COLO668 (cell line): ENCODE data around the gene NEAT1.

ENCODE experiments used
- DNase-seq: peaks from one replicate; lab custom pipeline; 2025; ENCODE audit not compliant: unreplicated experiment; lab: John Stamatoyannopoulos, UW

The NEAT1 gene

DNA sequence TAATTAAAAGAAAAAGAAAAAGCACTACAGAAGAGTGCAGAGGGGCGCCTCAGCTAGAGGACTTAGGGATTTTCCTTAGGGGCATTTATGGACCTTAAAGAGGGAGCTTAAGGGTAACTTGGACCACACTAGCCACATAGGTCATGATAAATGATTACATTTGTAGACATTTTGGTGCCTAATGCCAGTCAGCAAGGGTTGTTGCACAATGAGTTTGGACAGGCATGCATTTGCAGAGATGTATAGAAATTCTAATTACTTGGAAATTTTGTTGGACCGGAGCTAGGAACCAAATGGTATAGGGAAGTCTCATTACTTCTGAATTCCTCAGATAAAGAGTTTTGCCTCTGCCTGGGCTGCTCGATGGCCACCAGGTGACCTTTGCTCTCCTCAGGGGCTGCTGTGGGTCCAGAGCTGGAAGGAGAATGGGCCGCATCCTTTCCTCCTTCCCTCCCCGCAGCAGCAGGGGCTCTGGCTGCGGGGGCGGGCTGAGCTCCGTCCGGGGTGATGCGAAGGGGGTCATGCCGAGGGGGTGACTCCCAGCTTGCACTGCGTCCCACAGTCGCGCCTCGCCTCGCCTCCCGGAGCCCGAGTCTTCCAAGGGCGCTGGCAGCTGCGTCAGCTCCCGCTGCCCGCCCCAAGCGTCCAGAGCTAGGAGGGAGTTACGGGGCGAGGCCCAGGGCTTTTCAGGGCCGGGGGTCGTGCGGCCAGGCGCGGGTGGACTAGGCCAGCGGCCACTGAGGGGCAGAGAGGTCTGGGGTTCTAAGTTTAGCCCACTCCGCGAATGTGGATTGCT lies 56.0 kb downstream of the NEAT1 start:
- DNase-seq, result peak; percentile 66

DNA sequence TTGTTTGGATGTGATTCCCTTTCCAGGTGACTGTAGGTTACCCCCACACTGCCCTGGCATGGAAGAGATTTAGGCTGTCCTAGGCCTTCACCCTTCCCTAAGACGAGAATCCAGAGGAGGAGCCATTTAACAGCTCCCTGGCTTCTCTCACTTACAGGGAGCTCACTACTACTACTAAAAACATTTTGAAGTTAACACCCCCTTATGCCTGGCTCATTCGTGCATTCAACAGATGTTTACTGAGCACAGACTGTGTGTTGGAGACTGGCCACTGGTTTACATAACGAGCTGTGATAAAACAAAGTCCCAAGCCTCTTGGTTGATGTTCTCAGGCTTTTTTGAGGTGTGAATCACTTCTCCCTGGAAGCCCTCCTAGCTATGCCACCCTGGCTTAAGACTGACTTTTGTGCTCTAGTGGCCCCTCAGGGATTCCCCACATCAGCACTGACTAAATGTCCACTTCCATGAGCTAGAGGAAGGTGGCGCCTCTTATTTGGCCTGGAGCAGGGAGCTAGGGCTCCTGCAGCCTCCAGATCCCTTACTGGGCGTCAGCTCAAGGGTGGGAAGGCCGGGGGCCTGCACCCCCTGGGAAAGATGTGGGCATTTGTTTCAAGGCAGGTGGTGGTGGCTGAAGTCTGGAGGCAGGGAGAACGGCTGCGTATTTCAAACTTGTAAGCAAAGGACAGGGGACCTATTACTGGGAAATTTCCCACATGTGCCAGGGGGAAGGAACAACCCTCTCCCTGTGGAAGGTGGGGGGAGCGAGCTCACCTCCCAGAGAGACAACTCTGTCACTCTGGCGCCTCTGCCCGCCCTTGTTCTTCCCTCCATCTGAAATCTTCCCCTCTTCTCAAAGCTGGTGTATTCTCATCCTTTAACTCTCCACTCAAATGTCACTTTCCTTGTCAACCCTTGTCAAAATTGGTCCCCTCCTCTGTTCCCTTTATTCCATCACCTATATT lies 56.9 kb downstream of the NEAT1 start:
- DNase-seq, result peak; percentile 52

- no peak for DNase-seq
These were observed 59.8 kb downstream of the NEAT1 start for GRCh38 chr11:65482306-65482850.

DNA sequence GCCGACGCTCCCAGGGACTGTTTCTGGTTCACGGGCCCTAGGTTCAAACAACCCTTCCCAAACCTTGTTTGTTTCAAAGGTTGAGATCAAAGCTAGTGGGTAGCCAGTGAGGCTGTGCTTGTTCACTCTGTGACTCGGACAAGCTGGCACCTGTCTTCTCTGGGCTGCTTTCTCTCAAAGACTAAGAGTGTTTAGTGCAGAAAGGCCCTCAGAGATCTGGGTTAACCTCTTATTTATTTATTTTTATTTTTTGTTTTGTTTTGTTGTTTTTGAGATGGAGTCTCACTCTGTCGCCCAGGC lies 63.3 kb downstream of the NEAT1 start:
- no peak for DNase-seq

- DNase-seq, result no peak
These were observed 64.2 kb downstream of the NEAT1 start for GRCh38 chr11:65486570-65487466.

GRCh38 chr11:65487467-65488272 lies 65.1 kb downstream of the NEAT1 start:
- DNase-seq, result peak; percentile 97

- no peak for DNase-seq
These were observed 65.9 kb downstream of the NEAT1 start for GRCh38 chr11:65488273-65489034.

DNA sequence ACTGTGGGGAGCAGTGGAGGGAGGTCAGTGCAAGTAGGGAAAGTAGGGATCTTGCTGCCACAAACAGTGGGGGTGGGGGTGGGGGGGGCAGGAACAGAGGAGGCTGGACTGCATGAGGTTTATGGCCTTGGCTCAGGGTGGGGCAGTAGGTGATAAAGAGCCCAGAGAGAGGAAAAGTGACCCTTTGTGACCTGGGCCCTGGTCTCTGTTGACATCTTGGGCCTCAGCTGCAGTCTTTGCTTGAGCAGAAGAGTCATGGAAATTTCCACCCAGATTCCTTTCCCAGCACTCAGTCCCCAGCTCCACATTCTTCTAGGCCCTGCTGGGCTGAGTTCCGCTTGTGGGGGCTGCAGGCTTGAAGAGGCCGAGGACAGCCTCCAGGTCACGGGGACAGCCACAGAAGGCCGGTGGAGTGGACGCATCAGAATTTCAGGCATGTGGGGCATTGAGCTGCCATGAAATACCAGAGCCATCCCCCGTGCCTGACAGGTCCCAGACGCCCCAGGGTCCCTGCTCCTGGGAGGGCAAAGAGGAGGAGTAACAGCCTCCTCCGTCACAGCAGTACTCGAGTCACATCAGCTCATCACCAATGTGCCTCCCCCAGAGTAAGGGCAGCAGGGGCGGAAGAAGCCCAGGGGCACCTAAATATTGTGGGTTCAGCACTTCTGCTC lies 66.6 kb downstream of the NEAT1 start:
- DNase-seq, result no peak

- peak; percentile 39 for DNase-seq
These were observed 67.2 kb downstream of the NEAT1 start for GRCh38 chr11:65489706-65490320.

DNA sequence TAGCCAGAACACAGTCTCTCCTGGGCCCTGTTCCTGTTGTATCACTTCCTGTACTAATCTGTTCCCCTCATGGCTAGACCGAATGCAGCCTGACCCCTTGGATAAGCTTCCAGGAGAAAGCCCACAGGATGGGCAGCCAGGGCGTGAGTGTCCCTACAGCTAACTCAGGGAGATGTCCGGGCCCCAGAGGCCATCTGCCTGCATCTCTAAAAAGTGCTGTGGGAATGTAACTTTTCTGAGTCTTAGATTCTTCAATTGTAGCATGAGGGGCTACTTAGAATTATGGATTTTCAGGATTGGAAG lies 68.5 kb downstream of the NEAT1 start:
- no peak for DNase-seq

- DNase-seq, result peak; percentile 91
These were observed 69.2 kb downstream of the NEAT1 start for GRCh38 chr11:65491614-65492386.

DNA sequence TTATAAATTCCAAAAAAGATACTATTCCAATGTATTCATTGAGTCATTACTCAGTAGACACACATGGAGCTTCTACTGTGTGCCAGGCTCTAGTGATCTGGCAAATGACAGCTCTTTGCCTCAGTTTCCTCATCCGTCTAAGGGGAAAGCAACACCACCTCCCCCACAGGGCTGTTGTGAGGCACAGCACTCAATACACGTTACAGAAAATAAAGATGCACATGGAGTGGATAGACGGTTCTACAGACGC lies 69.7 kb downstream of the NEAT1 start:
- no peak for DNase-seq

- DNase-seq, result no peak
These were observed 70.2 kb downstream of the NEAT1 start for GRCh38 chr11:65492637-65493366.

DNA sequence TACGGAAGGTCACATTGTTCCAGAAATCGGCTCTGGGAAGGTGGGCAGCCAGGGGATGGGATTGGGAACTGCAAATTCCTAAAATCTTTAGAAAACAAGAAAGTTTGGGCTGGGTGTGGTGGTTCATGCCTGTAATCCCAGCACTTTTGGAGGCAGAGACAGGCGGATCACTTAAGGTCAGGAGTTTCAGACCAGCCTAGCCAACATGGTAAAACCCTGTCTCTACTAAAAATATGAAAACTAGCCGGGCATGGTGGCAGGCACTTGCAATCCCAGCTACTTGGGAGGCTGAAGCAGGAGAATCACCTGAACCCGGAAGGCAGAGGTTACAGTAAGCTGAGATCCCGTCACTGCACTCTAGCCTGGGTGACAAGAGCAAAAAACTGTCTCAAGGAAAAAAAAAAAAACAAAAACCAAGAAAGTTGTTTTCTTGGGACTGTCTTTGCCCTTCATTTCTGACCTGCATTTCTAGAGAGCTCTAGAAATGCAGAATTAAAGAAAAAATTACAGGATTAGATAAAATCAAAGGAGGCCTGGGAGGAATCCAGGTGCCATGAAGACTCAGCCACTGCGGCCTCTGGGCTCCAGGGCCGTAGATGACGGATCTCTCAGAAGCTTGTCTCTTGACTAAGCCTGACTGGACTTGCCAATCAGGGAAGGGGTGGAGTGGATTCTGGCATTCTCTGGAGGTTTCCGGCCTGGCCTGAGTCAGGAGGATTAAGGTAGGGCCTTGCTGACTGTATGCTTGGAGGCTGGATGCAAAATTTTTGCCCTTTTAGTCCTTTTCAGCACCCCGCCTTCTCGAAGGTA lies 71.0 kb downstream of the NEAT1 start:
- no peak for DNase-seq
